Natural killer cell (primary cell): Measurements from ENCODE around the gene RPL26. TPM values are rescaled to one million over a fixed set of nuclear protein-coding genes. Genes with fewer than 3 reads are reported as not detected.

Experiments used
- ATAC-seq, 3 donors: fragments of 150-1000 bp in 2 of 3; fragments of 200-7000 bp in 1 of 3; cut with Tn5 transposase; 1 replicate in 1 of 3; 2 replicates in 2 of 3; pipeline ENCODE4 v1.10.0; 2021; ENCODE audit warnings: mild to moderate bottlenecking in 2 of 3, moderate library complexity in 2 of 3
- DNase-seq, 2 donors: peaks; one replicate each; pipeline versions ENCODE4 v3.0.0 to v3.0.0-alpha.2; 2013 to 2021; ENCODE audit warnings: mixed read lengths in 1 of 2
- H3K27ac ChIP-seq: one replicate; pipeline ENCODE4 v1.5.1; 2013; ENCODE audit warnings: mild to moderate bottlenecking, low read length
- H3K27me3 ChIP-seq: one replicate; pipeline ENCODE4 v1.6.1; 2013; ENCODE audit warnings: low read length; ENCODE audit not compliant: control insufficient read depth, insufficient read depth
- H3K36me3 ChIP-seq: one replicate; pipeline ENCODE4 v1.6.1; 2013; ENCODE audit warnings: low read length; ENCODE audit not compliant: control insufficient read depth, insufficient read depth
- H3K4me1 ChIP-seq: one replicate; pipeline ENCODE4 v1.6.1; 2013; ENCODE audit warnings: low read length; ENCODE audit not compliant: control insufficient read depth, insufficient read depth
- H3K4me3 ChIP-seq: one replicate; pipeline ENCODE4 v1.5.1; 2013; ENCODE audit warnings: low read length
- H3K9me3 ChIP-seq: one replicate; pipeline ENCODE4 v1.6.1; 2013; ENCODE audit warnings: low read length; ENCODE audit not compliant: control insufficient read depth, insufficient read depth
- H3K27ac Mint-ChIP-seq, 2 donors: one replicate each; pipeline ENCODE4 v1.8.0; 2022; ENCODE audit warnings: mild to moderate bottlenecking in 2 of 2, mixed read lengths in 2 of 2, moderate library complexity in 1 of 2
- H3K27me3 Mint-ChIP-seq, 2 donors: one replicate each; pipeline ENCODE4 v1.8.0; 2022; ENCODE audit warnings: low read depth in 2 of 2, mixed read lengths in 2 of 2
- H3K36me3 Mint-ChIP-seq: one replicate; pipeline ENCODE4 v1.8.0; 2022; ENCODE audit warnings: mixed read lengths
- H3K4me1 Mint-ChIP-seq, 2 donors: one replicate each; pipeline ENCODE4 v1.8.0; 2022; ENCODE audit warnings: mixed read lengths in 2 of 2
- H3K4me3 Mint-ChIP-seq: one replicate; pipeline ENCODE4 v1.8.0; 2022; ENCODE audit warnings: mild to moderate bottlenecking, moderate library complexity, mixed read lengths
- H3K9me3 Mint-ChIP-seq, 2 donors: one replicate each; pipeline ENCODE4 v1.8.0; 2022; ENCODE audit warnings: mixed read lengths in 2 of 2
- CTCF ChIP-seq: fragments of 200-600 bp; IDR thresholded peaks from one replicate; pipeline ENCODE4 v1.8.0; 2022; ENCODE audit warnings: antibody characterized with exemption
- WGBS: methylation state at CpG from one replicate; pipeline ENCODE4 v1.1.7; 2013; ENCODE audit warnings: missing lambda C conversion rate; ENCODE audit not compliant: insufficient coverage; 5-methylcytosine and 5-hydroxymethylcytosine counted together
- intact Hi-C: fragments of 100-400 bp; cut with micrococcal nuclease; formaldehyde crosslinking; loops from one replicate; pipeline ENCODE4 v1.14.2; 2022
- total RNA-seq, 4 donors: library from RNA; stranded (reverse); fragments of 120-200 nt in 1 of 4; gene quantifications; one replicate each; pipeline versions ENCODE4 v1.2.3 to v1.2.4, GENCODE V29; 2013 to 2022

The RPL26 gene
- total RNA-seq, 3 donors from 2014 or later (not counting 1 experiment from before 2014, with no cell fraction given): 1,481 to 1,796 (median 1,628) TPM

GRCh38 chr17:8387914-8388651 lies 5.1 kb upstream of the RPL26 start:
- TF ChIP-seq CTCF: no peak
- Histone ChIP-seq H3K36me3 (no peaks in the 10 kb centered on the region), H3K4me1 (peaks cover 42% of the 10 kb centered on the region), H3K27me3 (no peaks in the 10 kb centered on the region), H3K4me3 (no peak overlapping the region), H3K27ac (peak overlapping the region; percentile 56), H3K9me3 (no peaks in the 10 kb centered on the region)
- intact Hi-C loops: loop anchor here (10.0 kb wide), 1 partner anchor 357 kb away; the partner anchor contains the start of gene CCDC42
- peak; percentile 55 to 74 (median 63) for ATAC-seq
- 51% methylated on average over 7 of the region's 7 CpGs for WGBS
- Mint-ChIP-seq H3K27me3 (peaks cover 0 to 4% of the 10 kb centered on the region in 2 donors), H3K4me3 (peak overlapping the region; percentile 62), H3K27ac (peak overlapping the region; percentile 73 to 75), H3K9me3 (no peaks in the 10 kb centered on the region), H3K36me3 (peaks cover under 1% of the 10 kb centered on the region), H3K4me1 (peaks cover 39 to 52% of the 10 kb centered on the region in 2 donors)
- DNase-seq: peak; percentile 60 to 77

GRCh38 chr17:8386841-8387240 lies 3.8 kb upstream of the RPL26 start:
- Histone ChIP-seq H3K4me1 (peaks cover 43% of the 10 kb centered on the region), H3K27ac (no peak overlapping the region), H3K9me3 (no peaks in the 10 kb centered on the region), H3K4me3 (no peak overlapping the region), H3K27me3 (no peaks in the 10 kb centered on the region), H3K36me3 (no peaks in the 10 kb centered on the region)
- Mint-ChIP-seq H3K27ac (peak overlapping the region in 1 of 2 donors; percentile 53), H3K27me3 (peaks cover 0 to 4% of the 10 kb centered on the region in 2 donors), H3K36me3 (peaks cover 5% of the 10 kb centered on the region), H3K9me3 (no peaks in the 10 kb centered on the region), H3K4me3 (peak overlapping the region; percentile 52), H3K4me1 (peaks cover 46 to 58% of the 10 kb centered on the region in 2 donors)
- intact Hi-C loops: loop anchor here (10.0 kb wide), 1 partner anchor 358 kb away; the partner anchor contains the start of gene CCDC42
- WGBS: 92% methylated on average over 6 of the region's 6 CpGs
- DNase-seq (no peak), ATAC-seq (no peak)
- TF ChIP-seq CTCF: no peak

GRCh38 chr17:8384801-8385378 lies 1.9 kb upstream of the RPL26 start:
- 91% methylated on average over 12 of the region's 12 CpGs for WGBS
- peak overlapping the region in 1 of 2 donors; percentile 89 for H3K27ac Mint-ChIP-seq

More at GRCh38 chr17:8384801-8385378, 1.9 kb upstream of the RPL26 start:
- Histone ChIP-seq H3K27me3 (no peaks in the 10 kb centered on the region), H3K9me3 (no peaks in the 10 kb centered on the region), H3K4me3 (no peak overlapping the region), H3K4me1 (peaks cover 54% of the 10 kb centered on the region), H3K27ac (no peak overlapping the region), H3K36me3 (peaks cover 17% of the 10 kb centered on the region)
- ATAC-seq (no peak), DNase-seq (no peak)
- TF ChIP-seq CTCF: no peak
- Mint-ChIP-seq H3K4me3 (peak overlapping the region; percentile 99), H3K27me3 (peaks cover 0 to 4% of the 10 kb centered on the region in 2 donors), H3K36me3 (peaks cover 5% of the 10 kb centered on the region), H3K9me3 (no peaks in the 10 kb centered on the region), H3K4me1 (peaks cover 58 to 69% of the 10 kb centered on the region in 2 donors)
- intact Hi-C loops: loop anchor here (5.0 to 10.0 kb wide), 2 partner anchors 52 to 360 kb away; partner anchors contain the start of genes CCDC42 and NDEL1
